Prostate gland (tissue), 2 donors: ENCODE results near the gene RASSF5.

Experiments used
- POLR2A ChIP-seq: fragments of 450-650 bp; IDR thresholded peaks from one replicate; pipeline ENCODE4 v1.6.1; 2016; ENCODE audit warnings: antibody characterized with exemption, mild to moderate bottlenecking
- POLR2AphosphoS5 ChIP-seq: sonication (generic); formaldehyde crosslinking; IDR thresholded peaks from one replicate; pipeline ENCODE4 v1.6.1; 2017; ENCODE audit warnings: antibody characterized with exemption
- TF ChIP-seq, protein P1 (sequence below), 4 experiments: fragments of 200-600 bp in 2 of 4; fragments of 450-650 bp in 2 of 4; sonication (generic) in 2 of 4; IDR thresholded peaks; 1 replicate in 3 of 4; 2 replicates in 1 of 4; pipeline ENCODE4 v1.5.1; 2016 to 2019; ENCODE audit warnings: antibody characterized with exemption in 4 of 4, mild to moderate bottlenecking in 2 of 4, moderate library complexity in 2 of 4

DNA sequence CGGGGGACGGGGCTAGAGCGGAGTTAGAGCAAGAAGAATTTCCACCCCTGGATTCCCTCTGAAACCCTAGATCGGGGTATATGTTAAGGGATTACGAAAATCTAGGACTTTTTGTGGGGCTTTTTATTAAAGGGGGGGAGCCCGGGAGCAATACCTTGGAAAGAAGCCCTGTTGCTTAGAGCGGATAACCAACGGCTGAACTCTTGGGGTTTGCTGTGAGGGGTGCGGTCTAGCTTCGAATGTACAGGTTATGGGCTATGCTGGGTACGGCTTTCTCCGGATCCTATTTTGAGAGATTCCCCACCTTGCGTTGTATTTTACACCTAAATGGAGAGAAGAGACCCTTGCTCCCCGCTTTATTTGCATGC, 128.6 kb downstream of the RASSF5 start:
- TF ChIP-seq POLR2A (no peak), POLR2AphosphoS5 (no peak)
- TF ChIP-seq, protein P1, sequence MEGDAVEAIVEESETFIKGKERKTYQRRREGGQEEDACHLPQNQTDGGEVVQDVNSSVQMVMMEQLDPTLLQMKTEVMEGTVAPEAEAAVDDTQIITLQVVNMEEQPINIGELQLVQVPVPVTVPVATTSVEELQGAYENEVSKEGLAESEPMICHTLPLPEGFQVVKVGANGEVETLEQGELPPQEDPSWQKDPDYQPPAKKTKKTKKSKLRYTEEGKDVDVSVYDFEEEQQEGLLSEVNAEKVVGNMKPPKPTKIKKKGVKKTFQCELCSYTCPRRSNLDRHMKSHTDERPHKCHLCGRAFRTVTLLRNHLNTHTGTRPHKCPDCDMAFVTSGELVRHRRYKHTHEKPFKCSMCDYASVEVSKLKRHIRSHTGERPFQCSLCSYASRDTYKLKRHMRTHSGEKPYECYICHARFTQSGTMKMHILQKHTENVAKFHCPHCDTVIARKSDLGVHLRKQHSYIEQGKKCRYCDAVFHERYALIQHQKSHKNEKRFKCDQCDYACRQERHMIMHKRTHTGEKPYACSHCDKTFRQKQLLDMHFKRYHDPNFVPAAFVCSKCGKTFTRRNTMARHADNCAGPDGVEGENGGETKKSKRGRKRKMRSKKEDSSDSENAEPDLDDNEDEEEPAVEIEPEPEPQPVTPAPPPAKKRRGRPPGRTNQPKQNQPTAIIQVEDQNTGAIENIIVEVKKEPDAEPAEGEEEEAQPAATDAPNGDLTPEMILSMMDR (IDR thresholded peaks at IDR 0.05), result no peak
